ENCODE data around the gene KRT13.

KRT13 gene

DNA sequence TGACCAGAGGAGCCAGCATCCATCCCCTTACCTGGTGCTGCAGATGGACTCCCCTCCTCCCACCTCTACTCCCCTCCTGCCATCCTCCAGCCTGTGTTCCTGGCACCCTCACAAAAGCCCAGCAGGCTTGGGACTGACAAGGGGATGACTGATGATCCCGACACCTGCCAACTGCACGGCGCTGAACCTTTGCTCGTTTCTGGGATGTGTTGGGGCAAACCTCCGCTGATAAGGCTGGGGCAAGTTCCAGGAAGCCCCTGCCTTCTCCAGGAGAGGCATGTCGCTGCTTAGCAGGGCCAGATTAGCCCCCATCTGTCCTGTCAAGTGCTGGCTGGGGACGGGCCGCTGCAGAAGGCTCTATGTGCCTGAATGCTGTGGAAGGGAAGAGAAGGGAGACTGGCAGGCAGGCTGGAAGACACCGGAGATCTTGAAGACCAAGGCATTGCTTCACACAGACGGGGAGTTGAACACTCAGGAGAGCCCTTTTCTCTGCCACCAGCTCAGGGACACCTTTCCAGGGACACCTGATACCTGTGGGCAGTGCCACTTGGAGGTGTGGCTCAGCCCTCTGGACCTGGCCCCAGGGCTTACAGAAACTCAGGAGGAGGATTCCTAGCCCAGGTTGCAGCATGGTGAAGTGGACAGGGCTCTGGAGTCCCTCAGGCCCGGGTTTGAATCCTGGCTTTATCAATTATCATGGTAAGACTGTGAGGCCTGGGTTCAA lies 14.3 kb upstream of the KRT13 start:
- DNase-seq (ENCODE audit: low read depth): no peak

- DNase-seq (ENCODE audit: low read depth): no peak
Measured at GRCh38 chr17:41518789-41519449, 13.5 kb upstream of the KRT13 start, which contains the start of gene KRT15. KRT15 (minus strand) TSS chr17:41518890; CDS start chr17:41518827, 63 bp downstream.

- no peak for DNase-seq (ENCODE audit: low read depth)
Measured at GRCh38 chr17:41518031-41518430, 12.6 kb upstream of the KRT13 start.

DNA sequence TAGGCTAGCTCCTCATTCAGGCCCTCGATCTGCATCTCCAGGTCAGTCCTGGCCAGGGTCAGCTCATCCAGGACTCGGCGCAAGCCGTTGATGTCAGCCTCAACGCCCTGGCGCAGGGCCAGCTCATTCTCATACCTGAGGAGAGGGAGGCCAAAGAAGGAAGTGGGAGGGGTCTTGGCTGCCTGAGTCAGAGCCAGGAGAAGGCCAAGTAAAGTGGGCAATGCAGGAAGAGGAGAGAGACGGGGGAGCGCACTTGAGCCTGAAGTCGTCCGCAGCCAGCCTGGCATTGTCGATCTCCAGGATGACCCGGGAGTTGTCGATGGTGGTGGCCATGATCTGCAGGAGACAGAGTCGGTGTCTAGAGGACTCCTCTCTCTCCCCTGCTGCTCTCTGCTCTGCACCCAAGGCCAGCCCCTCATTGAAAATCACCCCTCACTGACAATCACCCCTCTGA lies 11.4 kb upstream of the KRT13 start:
- DNase-seq (ENCODE audit: low read depth): no peak

DNA sequence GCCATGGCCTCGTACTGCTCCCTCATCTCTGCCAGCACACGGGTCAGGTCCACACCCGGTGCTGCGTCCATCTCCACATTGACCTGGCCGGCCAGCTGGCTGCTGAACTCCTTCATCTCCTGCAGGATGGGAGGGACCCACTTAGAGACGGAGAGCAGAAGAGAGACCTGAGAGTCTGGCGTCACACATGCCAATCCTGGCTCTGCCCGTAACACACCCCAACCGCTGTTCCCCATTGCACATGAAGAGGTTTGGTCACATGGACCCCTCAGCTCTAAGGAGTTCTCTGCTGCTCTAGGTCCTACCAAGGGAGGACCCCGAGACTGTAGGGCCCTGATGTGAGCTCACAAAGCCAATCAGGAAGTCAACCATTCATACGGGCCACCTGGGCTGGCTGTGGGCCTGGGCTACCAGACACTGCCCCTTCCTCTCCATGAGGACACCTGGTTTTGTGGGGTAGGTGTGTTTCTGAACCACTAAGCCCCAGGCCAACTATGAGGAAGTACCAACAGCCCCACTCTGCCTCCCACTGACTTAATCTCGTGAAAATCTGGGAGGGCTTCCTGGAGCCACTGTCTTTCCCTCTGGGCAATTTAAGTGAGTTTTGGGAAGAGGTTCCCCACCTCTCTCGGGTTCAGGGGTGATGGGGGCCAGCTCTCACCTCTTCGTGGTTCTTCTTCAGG lies 10.9 kb upstream of the KRT13 start:
- no peak for DNase-seq (ENCODE audit: low read depth)

- DNase-seq (ENCODE audit: low read depth): no peak
Measured at GRCh38 chr17:41513168-41513547, 7.7 kb upstream of the KRT13 start.

DNA sequence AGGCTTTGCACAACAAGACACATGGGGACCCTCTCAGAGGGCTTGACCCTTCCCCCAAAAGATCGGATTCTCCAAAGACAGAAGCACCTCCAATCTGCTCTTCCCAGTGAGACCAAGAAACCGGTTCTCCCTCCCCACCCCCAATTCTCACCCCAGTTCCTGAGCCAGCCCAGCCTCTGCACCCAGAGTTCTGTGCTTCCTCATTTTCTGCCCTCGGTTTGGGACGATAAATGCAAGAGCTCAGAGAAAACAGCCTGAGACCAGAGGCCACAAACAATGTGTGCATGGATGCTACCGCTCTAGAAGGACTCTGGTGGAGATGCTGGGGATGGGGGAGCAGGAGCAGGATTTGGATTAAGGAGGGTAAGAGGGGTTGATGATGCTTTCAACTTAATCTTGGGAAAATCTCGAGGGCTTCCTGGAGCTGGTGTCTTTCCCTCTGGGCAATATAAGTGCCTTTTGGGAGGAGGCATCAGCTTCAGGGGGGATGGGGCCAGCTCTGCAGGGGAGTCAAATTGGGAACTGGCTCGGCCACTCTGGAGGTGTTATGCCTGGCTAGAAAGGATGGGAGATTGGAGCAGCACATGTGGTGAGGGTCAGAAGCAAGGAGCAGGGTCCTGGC lies 7.2 kb upstream of the KRT13 start:
- no peak for DNase-seq (ENCODE audit: low read depth)

DNA sequence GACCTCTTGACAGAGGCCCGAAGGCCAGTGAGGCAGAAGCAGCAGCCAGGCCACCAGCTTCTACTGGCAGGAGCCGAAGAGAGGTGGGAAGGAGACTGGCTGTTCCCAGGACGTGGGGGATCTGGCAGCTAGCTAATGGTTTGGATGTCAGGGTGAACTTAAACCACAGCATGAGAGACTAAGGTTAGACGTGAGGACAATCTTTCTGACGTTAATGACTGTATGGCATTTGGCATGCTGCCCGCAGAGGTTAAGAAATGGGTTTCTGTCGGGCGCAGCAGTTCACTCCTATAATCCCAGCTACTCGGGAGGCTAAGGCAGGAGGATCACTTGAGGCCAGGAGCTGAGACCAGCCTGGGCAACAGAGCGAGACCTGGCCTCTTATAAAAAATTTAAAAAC lies 6.3 kb upstream of the KRT13 start:
- DNase-seq (ENCODE audit: low read depth): no peak

DNA sequence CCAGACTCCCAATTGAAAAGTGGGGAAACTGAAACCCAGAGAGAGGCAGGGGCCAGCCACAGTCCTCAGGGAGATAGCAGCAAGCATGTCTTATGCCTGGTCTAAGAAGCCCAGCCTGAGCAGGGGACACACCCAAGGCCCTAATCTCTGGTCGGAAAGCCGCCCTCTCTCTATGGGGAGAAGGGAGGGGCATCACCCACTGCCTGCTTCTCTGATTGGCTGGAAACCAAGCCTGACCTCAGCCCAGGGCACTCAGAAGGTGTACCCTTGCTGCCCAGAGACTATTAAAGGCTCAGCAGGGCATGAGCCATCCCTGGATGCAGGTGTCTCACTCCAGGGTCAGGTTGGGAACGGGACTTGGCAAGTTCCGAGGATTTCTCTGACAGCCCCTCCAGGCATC lies 5.7 kb upstream of the KRT13 start:
- no peak for DNase-seq (ENCODE audit: low read depth)

GRCh38 chr17:41510251-41511065 lies 5.0 kb upstream of the KRT13 start:
- DNase-seq (ENCODE audit: low read depth): no peak

DNA sequence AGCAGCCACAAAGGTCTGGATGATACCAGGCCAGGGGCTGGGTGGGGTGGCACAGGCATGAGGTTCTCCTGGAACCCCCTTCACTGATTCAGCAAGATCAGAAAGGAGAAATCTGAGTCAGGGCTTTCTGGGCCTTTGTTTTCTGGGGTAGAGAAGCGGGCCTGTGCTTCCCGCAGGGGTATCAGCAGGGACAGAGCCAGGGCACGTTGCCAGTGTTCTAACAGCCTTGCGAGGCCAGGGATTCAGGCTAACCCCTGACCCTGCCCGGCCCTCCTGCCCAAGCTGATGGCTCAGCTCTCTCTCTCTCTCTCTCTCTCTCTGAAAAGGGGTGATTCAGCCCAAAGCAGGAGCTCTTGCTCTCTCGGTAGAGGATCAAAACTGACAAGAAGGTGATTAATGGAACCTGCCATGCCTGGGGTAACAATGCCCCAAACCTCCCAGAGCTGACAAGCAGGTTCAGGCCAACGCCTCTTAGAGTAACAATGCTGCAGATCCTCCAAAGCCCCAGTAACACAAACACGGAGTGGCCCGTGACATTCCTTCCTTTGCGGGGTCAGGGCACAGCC lies 2.0 kb upstream of the KRT13 start:
- DNase-seq (ENCODE audit: low read depth): no peak

- DNase-seq (ENCODE audit: low read depth): no peak
Measured at GRCh38 chr17:41505809-41506767, 676 bp upstream of the KRT13 start.

GRCh38 chr17:41504246-41504977 lies 1.0 kb downstream of the KRT13 start:
- DNase-seq (ENCODE audit: low read depth): no peak

GRCh38 chr17:41503202-41503601 lies 2.2 kb downstream of the KRT13 start:
- DNase-seq (ENCODE audit: low read depth): no peak

DNA sequence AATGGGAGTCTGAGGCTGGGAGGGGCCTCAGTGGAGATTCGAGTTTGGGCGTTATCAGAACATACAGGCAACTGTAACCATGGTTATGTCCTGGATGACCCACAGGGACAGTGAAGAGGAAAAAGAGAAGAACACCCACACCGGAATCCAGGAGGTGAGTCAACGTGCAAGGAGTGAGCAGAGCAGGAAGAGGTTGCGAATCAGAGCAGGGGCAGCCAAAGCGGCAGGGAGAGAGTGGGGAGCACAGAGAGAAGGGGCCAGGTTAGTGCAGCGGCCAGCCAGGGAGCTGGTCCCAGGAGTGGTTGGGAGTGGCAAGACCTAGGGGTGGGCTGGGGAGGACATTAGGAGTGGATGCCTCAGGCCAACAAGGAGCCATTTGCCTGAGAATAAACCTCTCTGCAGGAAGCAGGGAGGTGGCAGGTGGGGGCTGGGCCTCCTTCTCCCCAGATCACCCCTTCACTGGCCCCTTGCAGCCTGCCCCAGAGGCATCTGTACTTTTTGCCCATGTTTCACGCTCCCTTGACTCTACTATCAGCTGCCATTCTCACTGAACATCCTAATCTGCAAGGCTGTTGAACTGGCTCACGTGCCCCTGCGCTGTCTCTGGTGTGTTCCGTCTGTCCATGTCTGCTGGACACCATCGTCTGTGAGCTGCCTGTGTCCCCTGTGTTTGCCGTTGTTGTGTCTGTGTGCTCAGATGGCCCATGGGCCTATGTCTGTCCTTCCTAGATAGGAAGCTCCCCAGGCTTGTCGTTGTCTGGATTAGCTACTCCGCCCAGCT lies 5.1 kb downstream of the KRT13 start:
- no peak for DNase-seq (ENCODE audit: low read depth)

- no peak for DNase-seq (ENCODE audit: low read depth)
Measured at GRCh38 chr17:41499714-41500113, 5.7 kb downstream of the KRT13 start.

- DNase-seq (ENCODE audit: low read depth): no peak
Measured at GRCh38 chr17:41498276-41498675, 7.1 kb downstream of the KRT13 start.

DNA sequence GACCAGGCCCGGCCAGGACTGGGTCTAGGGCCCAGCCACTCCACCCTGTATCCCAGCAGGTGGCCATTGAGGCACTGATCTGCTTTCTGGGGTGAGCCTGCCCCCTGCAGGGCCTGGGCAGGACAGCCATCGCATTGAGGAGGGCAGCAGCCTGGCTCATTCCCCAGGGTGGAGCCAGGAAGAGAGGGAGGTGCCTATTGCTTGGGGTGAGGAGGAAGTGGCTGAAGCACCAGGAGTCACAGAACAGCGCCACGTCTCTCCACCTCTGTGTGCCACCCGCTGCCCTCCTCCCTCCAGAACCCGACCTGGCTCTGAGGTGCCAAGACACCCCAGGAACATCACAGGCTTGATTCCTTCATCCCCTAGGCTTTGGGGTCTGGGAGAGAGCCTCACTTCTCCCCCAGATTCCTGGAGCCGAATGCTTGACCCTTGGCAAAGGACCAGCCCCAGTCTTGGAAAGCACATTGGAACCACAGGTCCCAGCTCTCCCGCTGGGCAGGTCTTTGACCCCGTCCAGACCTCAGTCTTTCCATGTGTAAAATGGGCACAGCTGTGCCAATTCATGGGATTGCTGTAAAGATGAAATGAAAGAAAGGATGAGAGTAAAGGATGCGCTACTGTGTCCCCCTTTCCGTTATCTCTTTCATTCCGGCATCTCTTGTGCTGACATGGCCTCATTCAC lies 8.5 kb downstream of the KRT13 start:
- DNase-seq (ENCODE audit: low read depth): peak; percentile 51
